ENCODE data around the gene RSPRY1. TPM values are rescaled to one million over a fixed set of nuclear protein-coding genes. Genes with fewer than 3 reads are reported as not detected.

The RSPRY1 gene
- total RNA-seq, 4 donors from 2014 or later, result 20.4 to 28.5 (median 24.6) TPM

GRCh38 chr16:57284952-57285363, 98.8 kb downstream of the RSPRY1 start:
- DNase-seq (ENCODE audit: low spot score in 2 of 2), result no peak
- no peaks in the 10 kb centered on the region for H3K9me3 ChIP-seq
- peak overlapping the region; percentile 74 to 88 (median 84) for H3K27ac ChIP-seq
- peaks cover 0 to 7% of the 10 kb centered on the region in 2 donors for H3K27me3 ChIP-seq
- no peaks in the 10 kb centered on the region for H3K36me3 ChIP-seq
- peaks cover 0 to 63% (median 14%) of the 10 kb centered on the region in 4 donors for H3K4me1 ChIP-seq
- peak overlapping the region; percentile 56 to 83 (median 64) for H3K4me3 ChIP-seq
- 18 to 20% methylated on average over 16 to 22 of the region's 22 CpGs for WGBS, 2 donors
- no peak for TF ChIP-seq EP300 (IDR thresholded peaks at IDR 0.05)

GRCh38 chr16:57285379-57285778, 99.2 kb downstream of the RSPRY1 start:
- 81 to 84% methylated on average over 5 of the region's 5 CpGs for WGBS, 2 donors
- Histone ChIP-seq H3K9me3 (no peaks in the 10 kb centered on the region), H3K36me3 (no peaks in the 10 kb centered on the region), H3K27ac (peak overlapping the region in 3 of 4 donors; percentile 80 to 88 (median 88)), H3K4me3 (peak overlapping the region in 1 of 4 donors; percentile 71), H3K4me1 (peaks cover 0 to 63% (median 14%) of the 10 kb centered on the region in 4 donors), H3K27me3 (peaks cover 0 to 7% of the 10 kb centered on the region in 2 donors)
- DNase-seq (ENCODE audit: low spot score in 2 of 2), result no peak
- TF ChIP-seq CTCF (IDR thresholded peaks at IDR 0.05) (no peak), POLR2A (IDR thresholded peaks at IDR 0.05) (no peak), EP300 (IDR thresholded peaks at IDR 0.05) (no peak)

- Histone ChIP-seq H3K27ac (peak overlapping the region; percentile 60 to 90 (median 80)), H3K4me3 (peak overlapping the region in 1 of 4 donors; percentile 14), H3K27me3 (no peaks in the 10 kb centered on the region), H3K9me3 (no peaks in the 10 kb centered on the region), H3K4me1 (peaks cover 0 to 43% (median 7%) of the 10 kb centered on the region in 4 donors), H3K36me3 (no peaks in the 10 kb centered on the region)
- no peak for DNase-seq (ENCODE audit: low spot score in 2 of 2)
- 27 to 36% methylated on average over 14 of the region's 14 CpGs for WGBS, 2 donors
- TF ChIP-seq EP300 (IDR thresholded peaks at IDR 0.05) (peak in 1 of 2 donors; percentile 42), CTCF (IDR thresholded peaks at IDR 0.05) (no peak)
Measured at GRCh38 chr16:57289391-57290257, 103.5 kb downstream of the RSPRY1 start.

Other genes starting within 250 kb of the RSPRY1 start
- not detected for gene CETP, start 224.4 kb upstream of the RSPRY1 start, total RNA-seq
- 10 to 100 TPM; 32.4 to 57.9 (median 37.1) TPM for gene NLRC5, start 196.8 kb upstream of the RSPRY1 start, total RNA-seq
- gene CPNE2, start 93.7 kb upstream of the RSPRY1 start, total RNA-seq, result 10 to 100 TPM; 32.7 to 58.8 (median 46.0) TPM
- gene PSME3IP1, start 290 bp upstream of the RSPRY1 start, total RNA-seq, result 100 to 1,000 TPM in 1 of 4 donors, 10 to 100 TPM in 3; 58.4 to 100 (median 69.7) TPM
- gene ARL2BP, start 58.9 kb downstream of the RSPRY1 start, total RNA-seq, result 10 to 100 TPM; 54.0 to 63.8 (median 55.5) TPM
- gene PLLP, start 98.3 kb downstream of the RSPRY1 start, total RNA-seq, result 100 to 1,000 TPM; 162 to 363 (median 321) TPM
- not detected for gene CCL22, start 172.5 kb downstream of the RSPRY1 start, total RNA-seq
- gene CX3CL1, start 186.2 kb downstream of the RSPRY1 start, total RNA-seq, result 10 to 100 TPM in 3 of 4 donors, 1 to 10 TPM in 1; 8.7 to 18.4 (median 15.4) TPM
- gene CCL17, start 218.4 kb downstream of the RSPRY1 start, total RNA-seq, result not detected

Data from tibial nerve (tissue), 4 donors.